GM23338 (cell line): Measurements from ENCODE around the gene PHACTR2. TPM values are rescaled to one million over a fixed set of nuclear protein-coding genes. Genes with fewer than 3 reads are reported as not detected.
A peak's percentile ranks its signal among the peaks of the same experiment; 100 is the strongest.

Source experiments
- ATAC-seq: fragments of 200-7000 bp; cut with Tn5 transposase; 3 replicates; pipeline ENCODE4 v1.9.1; 2020
- DNase-seq: peaks from one replicate; pipeline ENCODE4 v3.0.0-alpha.2; 2015; ENCODE audit warnings: low spot score
- H2AFZ ChIP-seq: fragments of 200-600 bp; sonication (generic); 2 replicates; pipeline ENCODE4 v1.8.0; 2016; ENCODE audit warnings: antibody characterized with exemption, mild to moderate bottlenecking, moderate library complexity
- H3F3A ChIP-seq: fragments of 200-600 bp; sonication (generic); replicated peaks from 2 replicates; pipeline ENCODE4 v1.8.0; 2017; ENCODE audit warnings: antibody characterized with exemption, mixed run types, low read depth
- H3K27ac ChIP-seq: fragments of 200-600 bp; sonication (generic); 2 replicates; pipeline ENCODE4 v1.6.1; 2016; ENCODE audit warnings: low read depth
- H3K27me3 ChIP-seq: fragments of 200-600 bp; sonication (generic); 2 replicates; pipeline ENCODE4 v1.8.0; 2016; ENCODE audit warnings: mild to moderate bottlenecking, mixed run types, moderate library complexity; ENCODE audit not compliant: insufficient read depth
- H3K36me3 ChIP-seq: fragments of 200-600 bp; sonication (generic); 2 replicates; pipeline ENCODE4 v1.8.0; 2016; ENCODE audit warnings: mild to moderate bottlenecking; ENCODE audit not compliant: insufficient read depth
- H3K4me1 ChIP-seq: fragments of 200-600 bp; sonication (generic); 2 replicates; pipeline ENCODE4 v1.8.0; 2016; ENCODE audit warnings: mild to moderate bottlenecking, moderate library complexity; ENCODE audit not compliant: insufficient read depth
- H3K4me2 ChIP-seq: fragments of 200-600 bp; sonication (generic); 2 replicates; pipeline ENCODE4 v1.7.1; 2017; ENCODE audit warnings: mixed run types
- H3K4me3 ChIP-seq: fragments of 200-600 bp; sonication (generic); 2 replicates; pipeline ENCODE4 v1.6.1; 2016; ENCODE audit warnings: mixed run types
- H3K79me2 ChIP-seq: fragments of 200-600 bp; sonication (generic); replicated peaks from 2 replicates; pipeline ENCODE4 v1.8.0; 2017; ENCODE audit warnings: mild to moderate bottlenecking; ENCODE audit not compliant: insufficient read depth
- H3K9me2 ChIP-seq: fragments of 200-600 bp; sonication (generic); 2 replicates; pipeline ENCODE4 v1.8.0; 2017; ENCODE audit not compliant: insufficient read depth
- H4K20me1 ChIP-seq: fragments of 200-600 bp; sonication (generic); replicated peaks from 2 replicates; pipeline ENCODE4 v1.8.0; 2017; ENCODE audit warnings: mild to moderate bottlenecking; ENCODE audit not compliant: insufficient read depth
- H3K27ac Mint-ChIP-seq: 2 replicates; pipeline ENCODE4 v1.8.0; 2020; ENCODE audit warnings: inconsistent platforms, mild to moderate bottlenecking, moderate library complexity, mixed read lengths
- H3K27me3 Mint-ChIP-seq: 3 replicates; pipeline ENCODE4 v1.8.0; 2022; ENCODE audit warnings: low read depth, mild to moderate bottlenecking, moderate library complexity, mixed read lengths, inconsistent platforms; ENCODE audit not compliant: insufficient read depth, poor library complexity
- H3K36me3 Mint-ChIP-seq: 3 replicates; pipeline ENCODE4 v1.8.0; 2021; ENCODE audit warnings: low read depth, mild to moderate bottlenecking, inconsistent platforms, moderate library complexity, mixed read lengths
- H3K4me1 Mint-ChIP-seq: 3 replicates; pipeline ENCODE4 v1.8.0; 2020; ENCODE audit warnings: mild to moderate bottlenecking, inconsistent platforms, mixed read lengths
- H3K4me3 Mint-ChIP-seq: 3 replicates; pipeline ENCODE4 v1.8.0; 2021; ENCODE audit warnings: moderate library complexity, mild to moderate bottlenecking, inconsistent platforms, mixed read lengths
- H3K9me3 Mint-ChIP-seq: 3 replicates; pipeline ENCODE4 v1.8.0; 2020; ENCODE audit warnings: moderate library complexity, mild to moderate bottlenecking, inconsistent platforms, mixed read lengths
- CREB1 ChIP-seq: fragments of 250-450 bp; sonication (Bioruptor Pico); IDR thresholded peaks from 2 replicates; pipeline ENCODE4 v1.5.0; 2020; ENCODE audit warnings: low read depth, mild to moderate bottlenecking, moderate library complexity
- EZH2 ChIP-seq: fragments of 200-600 bp; sonication (generic); IDR thresholded peaks from one replicate; pipeline ENCODE4 v1.8.0; 2017; ENCODE audit warnings: antibody characterized with exemption, mild to moderate bottlenecking, low read depth; ENCODE audit not compliant: unreplicated experiment
- EZH2phosphoT487 ChIP-seq: fragments of 200-600 bp; sonication (generic); IDR thresholded peaks from one replicate; pipeline ENCODE4 v1.8.1; 2018; ENCODE audit warnings: antibody characterized with exemption; ENCODE audit not compliant: unreplicated experiment
- STAT1 ChIP-seq: IDR thresholded peaks from one replicate; pipeline ENCODE4 v1.6.1; 2016; ENCODE audit warnings: antibody characterized with exemption; ENCODE audit not compliant: unreplicated experiment
- ZNF114 ChIP-seq: fragments of 250-450 bp; sonication (Bioruptor Pico); IDR thresholded peaks from 2 replicates; pipeline ENCODE4 v1.5.0; 2020; ENCODE audit warnings: mild to moderate bottlenecking, moderate library complexity
- ZNF331 ChIP-seq: fragments of 250-450 bp; sonication (Bioruptor Pico); IDR thresholded peaks from 2 replicates; pipeline ENCODE4 v1.5.0; 2020; ENCODE audit warnings: low read depth, mild to moderate bottlenecking, moderate library complexity
- polyA plus RNA-seq: library from polyadenylated mRNA; unstranded; fragments of >200 nt; fragmentation: Nextera tagmentation; extraction: Ambion mirVana; gene quantifications from 2 replicates; pipeline ENCODE4 v1.2.1, GENCODE V29; 2016
- total RNA-seq: library from RNA; depleted of rRNA; stranded (reverse); fragments of >200 nt; shearing (Covaris generic); gene quantifications from 2 replicates; pipeline ENCODE4 v1.2.3, GENCODE V29; 2014
- TF ChIP-seq, protein P1 (sequence below): fragments of 250-450 bp; sonication (Bioruptor Pico); IDR thresholded peaks from 2 replicates; pipeline ENCODE4 v1.5.0; 2020; ENCODE audit warnings: mild to moderate bottlenecking, moderate library complexity
- TF ChIP-seq, protein P2 (sequence below): IDR thresholded peaks from 2 replicates; pipeline ENCODE4 v1.6.1; 2016; ENCODE audit warnings: antibody characterized with exemption
- TF ChIP-seq, protein P3 (sequence below), 2 experiments: fragments of 200-600 bp in 1 of 2; sonication (generic) in 1 of 2; conservative IDR thresholded peaks; 2 replicates each; pipeline versions ENCODE4 v1.5.1 to v1.6.1; 2016 to 2017; ENCODE audit warnings: antibody characterized with exemption in 2 of 2, low read depth in 2 of 2, mild to moderate bottlenecking in 2 of 2, moderate library complexity in 1 of 2
- TF ChIP-seq, protein P4 (sequence below): IDR thresholded peaks from one replicate; pipeline ENCODE4 v1.6.1; 2018; ENCODE audit warnings: antibody characterized with exemption; ENCODE audit not compliant: unreplicated experiment

The PHACTR2 gene
- total and polyA plus RNA-seq, 2 experiments from 2014 or later, result 67.7 to 105 TPM

DNA sequence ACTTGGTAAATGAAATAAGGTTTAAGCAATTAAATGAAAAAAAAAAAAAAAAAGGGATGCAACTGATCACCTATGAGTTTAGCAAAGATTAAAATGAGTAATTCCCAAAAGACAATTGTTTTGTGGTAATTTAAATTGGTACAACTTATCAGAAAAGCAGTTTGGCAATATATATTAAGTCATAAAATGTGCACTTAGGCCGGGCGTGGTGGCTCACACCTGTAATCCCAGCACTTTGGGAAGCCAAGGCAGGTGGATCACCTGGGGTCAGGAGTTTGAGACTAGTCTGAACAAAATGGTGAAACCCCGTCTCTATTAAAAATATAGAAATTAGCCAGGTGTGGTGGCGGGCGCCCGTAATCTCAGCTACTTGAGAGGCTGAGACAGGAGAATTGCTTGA, 7.9 kb downstream of the PHACTR2 start (continued):
- TF ChIP-seq, protein P1, sequence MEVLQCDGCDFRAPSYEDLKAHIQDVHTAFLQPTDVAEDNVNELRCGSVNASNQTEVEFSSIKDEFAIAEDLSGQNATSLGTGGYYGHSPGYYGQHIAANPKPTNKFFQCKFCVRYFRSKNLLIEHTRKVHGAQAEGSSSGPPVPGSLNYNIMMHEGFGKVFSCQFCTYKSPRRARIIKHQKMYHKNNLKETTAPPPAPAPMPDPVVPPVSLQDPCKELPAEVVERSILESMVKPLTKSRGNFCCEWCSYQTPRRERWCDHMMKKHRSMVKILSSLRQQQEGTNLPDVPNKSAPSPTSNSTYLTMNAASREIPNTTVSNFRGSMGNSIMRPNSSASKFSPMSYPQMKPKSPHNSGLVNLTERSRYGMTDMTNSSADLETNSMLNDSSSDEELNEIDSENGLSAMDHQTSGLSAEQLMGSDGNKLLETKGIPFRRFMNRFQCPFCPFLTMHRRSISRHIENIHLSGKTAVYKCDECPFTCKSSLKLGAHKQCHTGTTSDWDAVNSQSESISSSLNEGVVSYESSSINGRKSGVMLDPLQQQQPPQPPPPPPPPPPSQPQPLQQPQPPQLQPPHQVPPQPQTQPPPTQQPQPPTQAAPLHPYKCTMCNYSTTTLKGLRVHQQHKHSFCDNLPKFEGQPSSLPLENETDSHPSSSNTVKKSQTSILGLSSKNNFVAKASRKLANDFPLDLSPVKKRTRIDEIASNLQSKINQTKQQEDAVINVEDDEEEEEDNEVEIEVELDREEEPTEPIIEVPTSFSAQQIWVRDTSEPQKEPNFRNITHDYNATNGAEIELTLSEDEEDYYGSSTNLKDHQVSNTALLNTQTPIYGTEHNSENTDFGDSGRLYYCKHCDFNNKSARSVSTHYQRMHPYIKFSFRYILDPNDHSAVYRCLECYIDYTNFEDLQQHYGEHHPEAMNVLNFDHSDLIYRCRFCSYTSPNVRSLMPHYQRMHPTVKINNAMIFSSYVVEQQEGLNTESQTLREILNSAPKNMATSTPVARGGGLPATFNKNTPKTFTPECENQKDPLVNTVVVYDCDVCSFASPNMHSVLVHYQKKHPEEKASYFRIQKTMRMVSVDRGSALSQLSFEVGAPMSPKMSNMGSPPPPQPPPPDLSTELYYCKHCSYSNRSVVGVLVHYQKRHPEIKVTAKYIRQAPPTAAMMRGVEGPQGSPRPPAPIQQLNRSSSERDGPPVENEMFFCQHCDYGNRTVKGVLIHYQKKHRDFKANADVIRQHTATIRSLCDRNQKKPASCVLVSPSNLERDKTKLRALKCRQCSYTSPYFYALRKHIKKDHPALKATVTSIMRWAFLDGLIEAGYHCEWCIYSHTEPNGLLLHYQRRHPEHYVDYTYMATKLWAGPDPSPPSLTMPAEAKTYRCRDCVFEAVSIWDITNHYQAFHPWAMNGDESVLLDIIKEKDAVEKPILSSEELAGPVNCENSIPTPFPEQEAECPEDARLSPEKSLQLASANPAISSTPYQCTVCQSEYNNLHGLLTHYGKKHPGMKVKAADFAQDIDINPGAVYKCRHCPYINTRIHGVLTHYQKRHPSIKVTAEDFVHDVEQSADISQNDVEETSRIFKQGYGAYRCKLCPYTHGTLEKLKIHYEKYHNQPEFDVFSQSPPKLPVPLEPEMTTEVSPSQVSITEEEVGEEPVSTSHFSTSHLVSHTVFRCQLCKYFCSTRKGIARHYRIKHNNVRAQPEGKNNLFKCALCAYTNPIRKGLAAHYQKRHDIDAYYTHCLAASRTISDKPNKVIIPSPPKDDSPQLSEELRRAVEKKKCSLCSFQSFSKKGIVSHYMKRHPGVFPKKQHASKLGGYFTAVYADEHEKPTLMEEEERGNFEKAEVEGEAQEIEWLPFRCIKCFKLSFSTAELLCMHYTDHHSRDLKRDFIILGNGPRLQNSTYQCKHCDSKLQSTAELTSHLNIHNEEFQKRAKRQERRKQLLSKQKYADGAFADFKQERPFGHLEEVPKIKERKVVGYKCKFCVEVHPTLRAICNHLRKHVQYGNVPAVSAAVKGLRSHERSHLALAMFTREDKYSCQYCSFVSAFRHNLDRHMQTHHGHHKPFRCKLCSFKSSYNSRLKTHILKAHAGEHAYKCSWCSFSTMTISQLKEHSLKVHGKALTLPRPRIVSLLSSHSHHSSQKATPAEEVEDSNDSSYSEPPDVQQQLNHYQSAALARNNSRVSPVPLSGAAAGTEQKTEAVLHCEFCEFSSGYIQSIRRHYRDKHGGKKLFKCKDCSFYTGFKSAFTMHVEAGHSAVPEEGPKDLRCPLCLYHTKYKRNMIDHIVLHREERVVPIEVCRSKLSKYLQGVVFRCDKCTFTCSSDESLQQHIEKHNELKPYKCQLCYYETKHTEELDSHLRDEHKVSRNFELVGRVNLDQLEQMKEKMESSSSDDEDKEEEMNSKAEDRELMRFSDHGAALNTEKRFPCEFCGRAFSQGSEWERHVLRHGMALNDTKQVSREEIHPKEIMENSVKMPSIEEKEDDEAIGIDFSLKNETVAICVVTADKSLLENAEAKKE, result no peak
- TF ChIP-seq EZH2phosphoT487 (no peak), ZNF114 (CRISPR knock-in tag) (no peak), ZNF331 (CRISPR knock-in tag) (no peak), STAT1 (no peak)
- TF ChIP-seq, protein P2, sequence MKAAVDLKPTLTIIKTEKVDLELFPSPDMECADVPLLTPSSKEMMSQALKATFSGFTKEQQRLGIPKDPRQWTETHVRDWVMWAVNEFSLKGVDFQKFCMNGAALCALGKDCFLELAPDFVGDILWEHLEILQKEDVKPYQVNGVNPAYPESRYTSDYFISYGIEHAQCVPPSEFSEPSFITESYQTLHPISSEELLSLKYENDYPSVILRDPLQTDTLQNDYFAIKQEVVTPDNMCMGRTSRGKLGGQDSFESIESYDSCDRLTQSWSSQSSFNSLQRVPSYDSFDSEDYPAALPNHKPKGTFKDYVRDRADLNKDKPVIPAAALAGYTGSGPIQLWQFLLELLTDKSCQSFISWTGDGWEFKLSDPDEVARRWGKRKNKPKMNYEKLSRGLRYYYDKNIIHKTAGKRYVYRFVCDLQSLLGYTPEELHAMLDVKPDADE, result no peak
- TF ChIP-seq, protein P3, sequence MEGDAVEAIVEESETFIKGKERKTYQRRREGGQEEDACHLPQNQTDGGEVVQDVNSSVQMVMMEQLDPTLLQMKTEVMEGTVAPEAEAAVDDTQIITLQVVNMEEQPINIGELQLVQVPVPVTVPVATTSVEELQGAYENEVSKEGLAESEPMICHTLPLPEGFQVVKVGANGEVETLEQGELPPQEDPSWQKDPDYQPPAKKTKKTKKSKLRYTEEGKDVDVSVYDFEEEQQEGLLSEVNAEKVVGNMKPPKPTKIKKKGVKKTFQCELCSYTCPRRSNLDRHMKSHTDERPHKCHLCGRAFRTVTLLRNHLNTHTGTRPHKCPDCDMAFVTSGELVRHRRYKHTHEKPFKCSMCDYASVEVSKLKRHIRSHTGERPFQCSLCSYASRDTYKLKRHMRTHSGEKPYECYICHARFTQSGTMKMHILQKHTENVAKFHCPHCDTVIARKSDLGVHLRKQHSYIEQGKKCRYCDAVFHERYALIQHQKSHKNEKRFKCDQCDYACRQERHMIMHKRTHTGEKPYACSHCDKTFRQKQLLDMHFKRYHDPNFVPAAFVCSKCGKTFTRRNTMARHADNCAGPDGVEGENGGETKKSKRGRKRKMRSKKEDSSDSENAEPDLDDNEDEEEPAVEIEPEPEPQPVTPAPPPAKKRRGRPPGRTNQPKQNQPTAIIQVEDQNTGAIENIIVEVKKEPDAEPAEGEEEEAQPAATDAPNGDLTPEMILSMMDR (conservative IDR thresholded peaks at IDR 0.05; ENCODE audit: low read depth in 2 of 2), result no peak

DNA sequence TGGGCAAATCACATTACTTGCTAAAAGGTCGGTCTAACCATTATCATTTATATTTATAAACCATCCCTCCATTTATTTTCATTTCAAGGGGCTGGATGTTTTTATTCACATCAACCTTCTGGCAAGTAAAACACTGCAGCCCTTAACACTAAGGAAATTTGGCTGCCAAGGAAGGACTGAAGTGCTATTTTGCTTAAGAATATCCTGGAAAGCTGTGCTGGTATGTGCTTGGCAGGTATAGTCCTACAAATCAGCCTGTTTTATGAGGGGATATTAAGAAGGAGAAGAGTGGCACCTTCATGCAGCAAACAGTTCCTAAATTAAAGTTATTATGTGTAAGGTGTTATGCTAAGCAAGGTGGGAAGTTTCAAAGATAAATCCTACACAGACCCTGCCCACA, 9.8 kb downstream of the PHACTR2 start:
- Histone ChIP-seq H3K4me1 (peaks cover 46% of the 10 kb centered on the region), H3K27ac (peak overlapping the region; percentile 61), H4K20me1 (no peaks in the 10 kb centered on the region), H3K36me3 (no peaks in the 10 kb centered on the region), H3K4me3 (no peak overlapping the region), H3K79me2 (peaks cover 94% of the 10 kb centered on the region), H3K9me2 (no peaks in the 10 kb centered on the region), H2AFZ (no peak overlapping the region), H3F3A (no peaks in the 10 kb centered on the region), H3K27me3 (no peaks in the 10 kb centered on the region), H3K4me2 (peak overlapping the region; percentile 22)
- DNase-seq (no peak), ATAC-seq (no peak)
- Mint-ChIP-seq H3K4me1 (peaks cover 54% of the 10 kb centered on the region), H3K27ac (no peak overlapping the region), H3K36me3 (peaks cover 24% of the 10 kb centered on the region), H3K9me3 (peaks cover 11% of the 10 kb centered on the region), H3K27me3 (no peaks in the 10 kb centered on the region), H3K4me3 (no peak overlapping the region)
- TF ChIP-seq, protein P4, sequence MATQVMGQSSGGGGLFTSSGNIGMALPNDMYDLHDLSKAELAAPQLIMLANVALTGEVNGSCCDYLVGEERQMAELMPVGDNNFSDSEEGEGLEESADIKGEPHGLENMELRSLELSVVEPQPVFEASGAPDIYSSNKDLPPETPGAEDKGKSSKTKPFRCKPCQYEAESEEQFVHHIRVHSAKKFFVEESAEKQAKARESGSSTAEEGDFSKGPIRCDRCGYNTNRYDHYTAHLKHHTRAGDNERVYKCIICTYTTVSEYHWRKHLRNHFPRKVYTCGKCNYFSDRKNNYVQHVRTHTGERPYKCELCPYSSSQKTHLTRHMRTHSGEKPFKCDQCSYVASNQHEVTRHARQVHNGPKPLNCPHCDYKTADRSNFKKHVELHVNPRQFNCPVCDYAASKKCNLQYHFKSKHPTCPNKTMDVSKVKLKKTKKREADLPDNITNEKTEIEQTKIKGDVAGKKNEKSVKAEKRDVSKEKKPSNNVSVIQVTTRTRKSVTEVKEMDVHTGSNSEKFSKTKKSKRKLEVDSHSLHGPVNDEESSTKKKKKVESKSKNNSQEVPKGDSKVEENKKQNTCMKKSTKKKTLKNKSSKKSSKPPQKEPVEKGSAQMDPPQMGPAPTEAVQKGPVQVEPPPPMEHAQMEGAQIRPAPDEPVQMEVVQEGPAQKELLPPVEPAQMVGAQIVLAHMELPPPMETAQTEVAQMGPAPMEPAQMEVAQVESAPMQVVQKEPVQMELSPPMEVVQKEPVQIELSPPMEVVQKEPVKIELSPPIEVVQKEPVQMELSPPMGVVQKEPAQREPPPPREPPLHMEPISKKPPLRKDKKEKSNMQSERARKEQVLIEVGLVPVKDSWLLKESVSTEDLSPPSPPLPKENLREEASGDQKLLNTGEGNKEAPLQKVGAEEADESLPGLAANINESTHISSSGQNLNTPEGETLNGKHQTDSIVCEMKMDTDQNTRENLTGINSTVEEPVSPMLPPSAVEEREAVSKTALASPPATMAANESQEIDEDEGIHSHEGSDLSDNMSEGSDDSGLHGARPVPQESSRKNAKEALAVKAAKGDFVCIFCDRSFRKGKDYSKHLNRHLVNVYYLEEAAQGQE, result no peak
- no peak for TF ChIP-seq EZH2
- no peak for TF ChIP-seq CREB1 (CRISPR knock-in tag)
